ENCODE results near the gene EIF3D.

DNA sequence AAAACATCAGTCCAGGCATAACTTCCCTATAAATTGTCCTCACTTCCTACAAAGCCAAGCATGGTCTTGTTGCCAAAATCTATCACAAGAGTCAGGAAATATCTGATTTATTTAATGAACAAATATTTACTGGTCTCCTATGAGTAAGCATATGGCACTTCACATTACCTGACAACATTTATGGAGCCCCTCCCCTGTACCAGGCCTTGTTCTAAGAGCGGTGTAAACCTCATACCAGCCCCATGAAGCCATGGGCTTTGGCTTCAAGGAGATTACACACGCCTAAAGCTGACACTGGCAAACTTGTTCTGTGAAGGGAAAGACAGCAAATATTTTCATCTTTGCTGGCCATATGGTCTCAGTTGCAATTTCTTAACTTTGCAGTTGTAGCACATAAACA is 43.0 kb upstream of the EIF3D start:
- TF ChIP-seq, protein P1, sequence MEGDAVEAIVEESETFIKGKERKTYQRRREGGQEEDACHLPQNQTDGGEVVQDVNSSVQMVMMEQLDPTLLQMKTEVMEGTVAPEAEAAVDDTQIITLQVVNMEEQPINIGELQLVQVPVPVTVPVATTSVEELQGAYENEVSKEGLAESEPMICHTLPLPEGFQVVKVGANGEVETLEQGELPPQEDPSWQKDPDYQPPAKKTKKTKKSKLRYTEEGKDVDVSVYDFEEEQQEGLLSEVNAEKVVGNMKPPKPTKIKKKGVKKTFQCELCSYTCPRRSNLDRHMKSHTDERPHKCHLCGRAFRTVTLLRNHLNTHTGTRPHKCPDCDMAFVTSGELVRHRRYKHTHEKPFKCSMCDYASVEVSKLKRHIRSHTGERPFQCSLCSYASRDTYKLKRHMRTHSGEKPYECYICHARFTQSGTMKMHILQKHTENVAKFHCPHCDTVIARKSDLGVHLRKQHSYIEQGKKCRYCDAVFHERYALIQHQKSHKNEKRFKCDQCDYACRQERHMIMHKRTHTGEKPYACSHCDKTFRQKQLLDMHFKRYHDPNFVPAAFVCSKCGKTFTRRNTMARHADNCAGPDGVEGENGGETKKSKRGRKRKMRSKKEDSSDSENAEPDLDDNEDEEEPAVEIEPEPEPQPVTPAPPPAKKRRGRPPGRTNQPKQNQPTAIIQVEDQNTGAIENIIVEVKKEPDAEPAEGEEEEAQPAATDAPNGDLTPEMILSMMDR (IDR thresholded peaks at IDR 0.05; ENCODE audit: low read length): no peak
- no peak for TF ChIP-seq EZH2 (optimal IDR thresholded peaks at IDR 0.05; ENCODE audit: low read depth, low read length)
- no peak for TF ChIP-seq EZH2phosphoT487 (IDR thresholded peaks at IDR 0.05; ENCODE audit: low read length)
